HEK293 (cell line): Measurements from ENCODE around the gene GRK2.

ENCODE experiments used
- HOXA7 ChIP-seq: sonication (generic); formaldehyde crosslinking; IDR thresholded peaks from 2 replicates; pipeline ENCODE4 v1.8.1; 2022; ENCODE audit warnings: missing genetic modification reagents, borderline replicate concordance
- TCF7L2 ChIP-seq: IDR thresholded peaks from 2 replicates; pipeline ENCODE4 v1.6.1; 2011; ENCODE audit warnings: low read depth, mild to moderate bottlenecking, inconsistent platforms, low read length, moderate library complexity, borderline replicate concordance
- ZBTB1 ChIP-seq: fragments of 450-650 bp; formaldehyde crosslinking; IDR thresholded peaks from 2 replicates; pipeline ENCODE4 v1.5.1; 2016; ENCODE audit warnings: missing biosample characterization, missing genetic modification characterization
- ZFP3 ChIP-seq: fragments of 450-650 bp; formaldehyde crosslinking; IDR thresholded peaks from 2 replicates; pipeline ENCODE4 v1.5.1; 2016; ENCODE audit warnings: low read depth, missing biosample characterization, missing genetic modification characterization
- ZNF138 ChIP-seq: fragments of 450-650 bp; formaldehyde crosslinking; IDR thresholded peaks from 2 replicates; pipeline ENCODE4 v1.5.1; 2016; ENCODE audit warnings: missing biosample characterization, missing genetic modification characterization, borderline replicate concordance
- ZNF202 ChIP-seq: fragments of 450-650 bp; formaldehyde crosslinking; IDR thresholded peaks from 2 replicates; pipeline ENCODE4 v1.5.1; 2016; ENCODE audit warnings: missing biosample characterization, missing genetic modification characterization, borderline replicate concordance
- ZNF335 ChIP-seq: fragments of 450-650 bp; formaldehyde crosslinking; conservative IDR thresholded peaks from 2 replicates; pipeline ENCODE4 v1.5.1; 2016; ENCODE audit warnings: missing biosample characterization, missing genetic modification characterization
- ZNF416 ChIP-seq: fragments of 450-650 bp; formaldehyde crosslinking; IDR thresholded peaks from 2 replicates; pipeline ENCODE4 v1.5.1; 2016; ENCODE audit warnings: missing biosample characterization, missing genetic modification characterization
- ZNF549 ChIP-seq: fragments of 450-650 bp; IDR thresholded peaks from 2 replicates; pipeline ENCODE4 v1.5.1; 2018; ENCODE audit warnings: missing biosample characterization, missing genetic modification characterization, mild to moderate bottlenecking, inconsistent platforms, moderate library complexity
- ZNF76 ChIP-seq: fragments of 450-650 bp; formaldehyde crosslinking; IDR thresholded peaks from 2 replicates; pipeline ENCODE4; 2016; ENCODE audit warnings: low read depth, missing biosample characterization, missing genetic modification characterization, borderline replicate concordance
- TF ChIP-seq, protein P1 (sequence below): fragments of 450-650 bp; formaldehyde crosslinking; IDR thresholded peaks from 2 replicates; pipeline ENCODE4 v1.5.1; 2016; ENCODE audit warnings: missing biosample characterization, missing genetic modification characterization
- TF ChIP-seq, protein P2 (sequence below): fragments of 450-650 bp; formaldehyde crosslinking; IDR thresholded peaks from 2 replicates; pipeline ENCODE4 v1.5.1; 2016; ENCODE audit warnings: missing biosample characterization, missing genetic modification characterization
- TF ChIP-seq, protein P3 (sequence below): sonication (generic); formaldehyde crosslinking; IDR thresholded peaks from 2 replicates; pipeline ENCODE4 v1.8.1; 2022; ENCODE audit warnings: mild to moderate bottlenecking, moderate library complexity, missing genetic modification reagents
- TF ChIP-seq, protein P4 (sequence below): fragments of 450-650 bp; formaldehyde crosslinking; IDR thresholded peaks from 2 replicates; pipeline ENCODE4 v1.5.1; 2016; ENCODE audit warnings: missing biosample characterization, missing genetic modification characterization

DNA sequence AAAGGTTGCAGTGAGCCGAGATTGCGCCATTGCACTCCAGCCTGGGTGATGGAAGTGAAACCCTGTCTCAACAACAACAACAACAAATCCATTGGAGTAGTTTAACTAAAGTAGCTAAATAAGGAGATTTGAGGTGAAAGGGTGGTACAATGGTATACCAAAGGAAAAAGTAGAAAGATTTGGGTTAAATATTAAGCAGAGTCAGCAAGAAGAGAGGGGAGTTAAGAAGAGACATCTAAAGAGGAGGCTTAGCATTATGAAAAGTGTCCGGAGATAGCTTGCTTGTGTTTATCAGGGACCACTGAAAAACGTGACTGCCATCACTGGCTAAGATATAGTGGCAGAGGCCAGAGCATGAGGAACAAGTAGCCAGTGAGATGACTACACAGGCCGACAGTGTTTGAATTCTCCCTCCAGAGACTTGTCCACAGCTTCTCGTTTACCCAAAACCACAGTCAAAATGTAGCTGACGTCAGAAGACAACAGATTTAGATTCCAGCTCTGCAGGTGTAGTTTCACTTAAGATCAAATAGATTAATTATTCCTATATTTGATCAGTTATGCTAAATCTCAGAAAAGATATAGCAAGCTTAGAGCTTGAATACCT, 32.6 kb upstream of the GRK2 start:
- TF ChIP-seq ZNF202 (tag by site-specific recombination) (no peak), ZNF138 (tag by site-specific recombination) (no peak), ZBTB1 (tag by site-specific recombination) (no peak), HOXA7 (CRISPR knock-in tag) (no peak), ZNF76 (tag by site-specific recombination) (no peak), ZNF549 (no peak), ZNF416 (tag by site-specific recombination) (no peak), ZNF335 (no peak), ZFP3 (no peak), TCF7L2 (no peak)
- TF ChIP-seq, protein P1, sequence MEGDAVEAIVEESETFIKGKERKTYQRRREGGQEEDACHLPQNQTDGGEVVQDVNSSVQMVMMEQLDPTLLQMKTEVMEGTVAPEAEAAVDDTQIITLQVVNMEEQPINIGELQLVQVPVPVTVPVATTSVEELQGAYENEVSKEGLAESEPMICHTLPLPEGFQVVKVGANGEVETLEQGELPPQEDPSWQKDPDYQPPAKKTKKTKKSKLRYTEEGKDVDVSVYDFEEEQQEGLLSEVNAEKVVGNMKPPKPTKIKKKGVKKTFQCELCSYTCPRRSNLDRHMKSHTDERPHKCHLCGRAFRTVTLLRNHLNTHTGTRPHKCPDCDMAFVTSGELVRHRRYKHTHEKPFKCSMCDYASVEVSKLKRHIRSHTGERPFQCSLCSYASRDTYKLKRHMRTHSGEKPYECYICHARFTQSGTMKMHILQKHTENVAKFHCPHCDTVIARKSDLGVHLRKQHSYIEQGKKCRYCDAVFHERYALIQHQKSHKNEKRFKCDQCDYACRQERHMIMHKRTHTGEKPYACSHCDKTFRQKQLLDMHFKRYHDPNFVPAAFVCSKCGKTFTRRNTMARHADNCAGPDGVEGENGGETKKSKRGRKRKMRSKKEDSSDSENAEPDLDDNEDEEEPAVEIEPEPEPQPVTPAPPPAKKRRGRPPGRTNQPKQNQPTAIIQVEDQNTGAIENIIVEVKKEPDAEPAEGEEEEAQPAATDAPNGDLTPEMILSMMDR (tag by site-specific recombination): no peak
- TF ChIP-seq, protein P2, sequence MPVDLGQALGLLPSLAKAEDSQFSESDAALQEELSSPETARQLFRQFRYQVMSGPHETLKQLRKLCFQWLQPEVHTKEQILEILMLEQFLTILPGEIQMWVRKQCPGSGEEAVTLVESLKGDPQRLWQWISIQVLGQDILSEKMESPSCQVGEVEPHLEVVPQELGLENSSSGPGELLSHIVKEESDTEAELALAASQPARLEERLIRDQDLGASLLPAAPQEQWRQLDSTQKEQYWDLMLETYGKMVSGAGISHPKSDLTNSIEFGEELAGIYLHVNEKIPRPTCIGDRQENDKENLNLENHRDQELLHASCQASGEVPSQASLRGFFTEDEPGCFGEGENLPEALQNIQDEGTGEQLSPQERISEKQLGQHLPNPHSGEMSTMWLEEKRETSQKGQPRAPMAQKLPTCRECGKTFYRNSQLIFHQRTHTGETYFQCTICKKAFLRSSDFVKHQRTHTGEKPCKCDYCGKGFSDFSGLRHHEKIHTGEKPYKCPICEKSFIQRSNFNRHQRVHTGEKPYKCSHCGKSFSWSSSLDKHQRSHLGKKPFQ (tag by site-specific recombination): no peak
- TF ChIP-seq, protein P3, sequence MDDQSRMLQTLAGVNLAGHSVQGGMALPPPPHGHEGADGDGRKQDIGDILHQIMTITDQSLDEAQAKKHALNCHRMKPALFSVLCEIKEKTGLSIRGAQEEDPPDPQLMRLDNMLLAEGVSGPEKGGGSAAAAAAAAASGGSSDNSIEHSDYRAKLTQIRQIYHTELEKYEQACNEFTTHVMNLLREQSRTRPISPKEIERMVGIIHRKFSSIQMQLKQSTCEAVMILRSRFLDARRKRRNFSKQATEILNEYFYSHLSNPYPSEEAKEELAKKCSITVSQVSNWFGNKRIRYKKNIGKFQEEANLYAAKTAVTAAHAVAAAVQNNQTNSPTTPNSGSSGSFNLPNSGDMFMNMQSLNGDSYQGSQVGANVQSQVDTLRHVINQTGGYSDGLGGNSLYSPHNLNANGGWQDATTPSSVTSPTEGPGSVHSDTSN (CRISPR knock-in tag): no peak
- TF ChIP-seq, protein P4, sequence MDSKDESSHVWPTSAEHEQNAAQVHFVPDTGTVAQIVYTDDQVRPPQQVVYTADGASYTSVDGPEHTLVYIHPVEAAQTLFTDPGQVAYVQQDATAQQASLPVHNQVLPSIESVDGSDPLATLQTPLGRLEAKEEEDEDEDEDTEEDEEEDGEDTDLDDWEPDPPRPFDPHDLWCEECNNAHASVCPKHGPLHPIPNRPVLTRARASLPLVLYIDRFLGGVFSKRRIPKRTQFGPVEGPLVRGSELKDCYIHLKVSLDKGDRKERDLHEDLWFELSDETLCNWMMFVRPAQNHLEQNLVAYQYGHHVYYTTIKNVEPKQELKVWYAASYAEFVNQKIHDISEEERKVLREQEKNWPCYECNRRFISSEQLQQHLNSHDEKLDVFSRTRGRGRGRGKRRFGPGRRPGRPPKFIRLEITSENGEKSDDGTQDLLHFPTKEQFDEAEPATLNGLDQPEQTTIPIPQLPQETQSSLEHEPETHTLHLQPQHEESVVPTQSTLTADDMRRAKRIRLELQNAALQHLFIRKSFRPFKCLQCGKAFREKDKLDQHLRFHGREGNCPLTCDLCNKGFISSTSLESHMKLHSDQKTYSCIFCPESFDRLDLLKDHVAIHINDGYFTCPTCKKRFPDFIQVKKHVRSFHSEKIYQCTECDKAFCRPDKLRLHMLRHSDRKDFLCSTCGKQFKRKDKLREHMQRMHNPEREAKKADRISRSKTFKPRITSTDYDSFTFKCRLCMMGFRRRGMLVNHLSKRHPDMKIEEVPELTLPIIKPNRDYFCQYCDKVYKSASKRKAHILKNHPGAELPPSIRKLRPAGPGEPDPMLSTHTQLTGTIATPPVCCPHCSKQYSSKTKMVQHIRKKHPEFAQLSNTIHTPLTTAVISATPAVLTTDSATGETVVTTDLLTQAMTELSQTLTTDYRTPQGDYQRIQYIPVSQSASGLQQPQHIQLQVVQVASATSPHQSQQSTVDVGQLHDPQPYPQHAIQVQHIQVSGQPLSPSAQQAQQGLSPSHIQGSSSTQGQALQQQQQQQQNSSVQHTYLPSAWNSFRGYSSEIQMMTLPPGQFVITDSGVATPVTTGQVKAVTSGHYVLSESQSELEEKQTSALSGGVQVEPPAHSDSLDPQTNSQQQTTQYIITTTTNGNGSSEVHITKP (tag by site-specific recombination): no peak
